ENCODE results near the gene SIK3. TPM values are rescaled to one million over a fixed set of nuclear protein-coding genes. Genes with fewer than 3 reads are reported as not detected.

SIK3 gene
- total and polyA plus RNA-seq, 2 donors (not counting 3 experiments of a cell fraction or from before 2014, with no cell fraction given), result 10.3 to 21.3 TPM

DNA sequence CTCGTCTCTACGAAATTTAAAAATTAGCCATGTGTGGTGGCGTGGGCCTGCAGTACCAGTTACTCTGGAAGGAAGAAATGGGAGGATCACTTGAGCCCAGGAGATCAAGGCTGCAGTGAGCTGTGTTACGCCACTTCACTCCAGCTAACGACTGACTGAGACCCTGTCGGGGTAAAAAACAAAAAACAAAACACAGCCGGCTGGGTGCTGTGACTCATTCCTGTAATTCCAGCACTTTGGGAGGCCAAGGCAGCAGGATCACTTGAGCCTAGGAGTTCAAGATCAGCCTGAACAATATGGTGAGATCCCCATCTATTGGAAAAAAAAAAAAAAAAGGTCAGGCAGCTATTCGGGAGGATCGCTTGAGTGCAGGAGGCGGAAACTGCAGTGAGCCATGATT is 48.3 kb upstream of the SIK3 start:
- Histone ChIP-seq H3K9me1 (replicated peaks; ENCODE audit: control insufficient read depth, extremely low read depth, insufficient read depth, low read length) (no peaks in the 10 kb centered on the region), H3K4me2 (ENCODE audit: insufficient read depth, low read length) (no peak overlapping the region), H3K9me3 (replicated peaks; ENCODE audit: control insufficient read depth, insufficient read depth, low read length) (no peaks in the 10 kb centered on the region), H3K4me3 (replicated peaks in 1 of 3; ENCODE audit: insufficient read depth in 1 of 3, low read depth in 1 of 3, low read length in 3 of 3) (no peak overlapping the region), H3K79me2 (ENCODE audit: control insufficient read depth, insufficient read depth, low read length) (peaks cover 67% of the 10 kb centered on the region), H3K9ac (replicated peaks; ENCODE audit: extremely low read depth, insufficient read depth, low read length) (no peak overlapping the region), H4K20me1 (replicated peaks; ENCODE audit: control insufficient read depth, extremely low read depth, insufficient read depth, low read length) (peaks cover 4% of the 10 kb centered on the region), H2AFZ (ENCODE audit: low read depth, low read length) (no peak overlapping the region), H3K27me3 (ENCODE audit: control insufficient read depth in 2 of 2, insufficient read depth in 2 of 2, low read length in 2 of 2) (no peaks in the 10 kb centered on the region), H3K36me3 (ENCODE audit: control insufficient read depth in 2 of 2, extremely low read depth in 1 of 2, insufficient read depth in 2 of 2, low read length in 2 of 2) (no peaks in the 10 kb centered on the region), H3K27ac (ENCODE audit: insufficient read depth, low read depth, low read length) (no peak overlapping the region), H3K4me1 (ENCODE audit: control insufficient read depth, extremely low read depth, insufficient read depth, low read length) (peaks cover 11% of the 10 kb centered on the region)
- no TSS peak for BruUV-seq (replicated peaks)
- intact Hi-C loops (cut with micrococcal nuclease) (no loop called here), dilution Hi-C loops (cut with MboI; ENCODE audit: extremely low pct_ligation_motif_present, low sequenced_read_pairs) (no loop called here)
- DNase-seq (ENCODE audit: low read depth, low spot score) (no peak), FAIRE-seq (no peak)
- ChIA-PET CTCF (interaction anchor here (1.1 to 3.5 kb wide), 4 partner anchors 26 to 356 kb away, joined by 3 to 31 read pairs (median 20); partner anchors contain the start of genes APOA5 and SIDT2), POLR2A (no interaction called here)
- TF ChIP-seq POLR2AphosphoS5 (IDR thresholded peaks at IDR 0.05; ENCODE audit: insufficient read depth, low read depth, low read length) (no peak), JUN (IDR thresholded peaks at IDR 0.05; ENCODE audit: borderline replicate concordance, insufficient read depth, insufficient read length, low read depth) (no peak), FOS (IDR thresholded peaks at IDR 0.05; ENCODE audit: borderline replicate concordance, insufficient read depth, low read length) (no peak), MYC (IDR thresholded peaks at IDR 0.05; ENCODE audit: low read depth, low read length) (no peak), GATA2 (IDR thresholded peaks at IDR 0.05; ENCODE audit: insufficient read depth, insufficient read length, low read depth, low read length) (no peak), EZH2 (IDR thresholded peaks at IDR 0.05; ENCODE audit: borderline replicate concordance, low read depth, low read length, severe bottlenecking) (no peak), POLR2A (IDR thresholded peaks at IDR 0.05; ENCODE audit: low read depth, low read length) (no peak)
- TF ChIP-seq, protein P1, sequence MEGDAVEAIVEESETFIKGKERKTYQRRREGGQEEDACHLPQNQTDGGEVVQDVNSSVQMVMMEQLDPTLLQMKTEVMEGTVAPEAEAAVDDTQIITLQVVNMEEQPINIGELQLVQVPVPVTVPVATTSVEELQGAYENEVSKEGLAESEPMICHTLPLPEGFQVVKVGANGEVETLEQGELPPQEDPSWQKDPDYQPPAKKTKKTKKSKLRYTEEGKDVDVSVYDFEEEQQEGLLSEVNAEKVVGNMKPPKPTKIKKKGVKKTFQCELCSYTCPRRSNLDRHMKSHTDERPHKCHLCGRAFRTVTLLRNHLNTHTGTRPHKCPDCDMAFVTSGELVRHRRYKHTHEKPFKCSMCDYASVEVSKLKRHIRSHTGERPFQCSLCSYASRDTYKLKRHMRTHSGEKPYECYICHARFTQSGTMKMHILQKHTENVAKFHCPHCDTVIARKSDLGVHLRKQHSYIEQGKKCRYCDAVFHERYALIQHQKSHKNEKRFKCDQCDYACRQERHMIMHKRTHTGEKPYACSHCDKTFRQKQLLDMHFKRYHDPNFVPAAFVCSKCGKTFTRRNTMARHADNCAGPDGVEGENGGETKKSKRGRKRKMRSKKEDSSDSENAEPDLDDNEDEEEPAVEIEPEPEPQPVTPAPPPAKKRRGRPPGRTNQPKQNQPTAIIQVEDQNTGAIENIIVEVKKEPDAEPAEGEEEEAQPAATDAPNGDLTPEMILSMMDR (IDR thresholded peaks at IDR 0.05; ENCODE audit: extremely low read depth in 1 of 2, insufficient read depth in 1 of 2, low read depth in 1 of 2, low read length in 2 of 2), result no peak
- TF ChIP-seq, protein P2, sequence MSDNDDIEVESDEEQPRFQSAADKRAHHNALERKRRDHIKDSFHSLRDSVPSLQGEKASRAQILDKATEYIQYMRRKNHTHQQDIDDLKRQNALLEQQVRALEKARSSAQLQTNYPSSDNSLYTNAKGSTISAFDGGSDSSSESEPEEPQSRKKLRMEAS (IDR thresholded peaks at IDR 0.05; ENCODE audit: insufficient read depth, insufficient read length), result no peak

Measured in endothelial cell of umbilical vein (primary cell).